GM06990 (cell line): Measurements from ENCODE around the gene REEP1.

Experiments used
- DNase-seq: peaks from one replicate; pipeline ENCODE4 v3.0.0-alpha.2; 2011; ENCODE audit not compliant: insufficient read length; ENCODE audit errors: extremely low read depth
- H3K27me3 ChIP-seq: replicated peaks from 2 replicates; pipeline ENCODE4 v1.6.0; 2011; ENCODE audit warnings: low read length; ENCODE audit not compliant: control insufficient read depth, insufficient read depth
- H3K36me3 ChIP-seq: 2 replicates; pipeline ENCODE4 v1.5.1; 2011; ENCODE audit warnings: low read length; ENCODE audit not compliant: control insufficient read depth, insufficient read depth
- H3K4me3 ChIP-seq: replicated peaks from 2 replicates; pipeline ENCODE4 v1.5.1; 2011; ENCODE audit warnings: low read depth, mild to moderate bottlenecking, control low read depth, low read length
- TF ChIP-seq, protein P1 (sequence below): IDR thresholded peaks from 2 replicates; pipeline ENCODE4 v1.5.1; 2011; ENCODE audit warnings: low read length, control low read depth, mild to moderate bottlenecking, inconsistent platforms; ENCODE audit not compliant: insufficient read depth, poor library complexity, severe bottlenecking

Gene REEP1

DNA sequence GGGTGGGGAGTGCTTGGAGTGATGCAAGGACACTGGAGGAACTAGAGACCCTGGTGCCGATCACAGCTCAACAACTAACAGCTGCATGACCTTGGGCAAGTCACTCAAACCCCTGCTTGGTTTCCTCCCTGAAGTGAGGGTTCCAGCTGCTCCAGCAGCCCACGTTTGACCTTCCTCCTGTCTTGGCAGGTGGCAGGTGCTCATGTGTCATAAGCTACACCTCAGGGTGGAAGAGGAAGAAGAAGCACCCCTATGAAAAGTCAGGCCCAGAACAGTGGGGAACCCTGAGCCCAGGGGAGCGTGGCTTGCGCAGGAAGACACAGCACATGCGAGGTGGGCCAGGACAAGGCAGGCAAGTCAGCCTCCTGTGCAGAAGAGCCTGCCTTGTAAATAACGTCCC, 95.8 kb downstream of the REEP1 start:
- TF ChIP-seq, protein P1, sequence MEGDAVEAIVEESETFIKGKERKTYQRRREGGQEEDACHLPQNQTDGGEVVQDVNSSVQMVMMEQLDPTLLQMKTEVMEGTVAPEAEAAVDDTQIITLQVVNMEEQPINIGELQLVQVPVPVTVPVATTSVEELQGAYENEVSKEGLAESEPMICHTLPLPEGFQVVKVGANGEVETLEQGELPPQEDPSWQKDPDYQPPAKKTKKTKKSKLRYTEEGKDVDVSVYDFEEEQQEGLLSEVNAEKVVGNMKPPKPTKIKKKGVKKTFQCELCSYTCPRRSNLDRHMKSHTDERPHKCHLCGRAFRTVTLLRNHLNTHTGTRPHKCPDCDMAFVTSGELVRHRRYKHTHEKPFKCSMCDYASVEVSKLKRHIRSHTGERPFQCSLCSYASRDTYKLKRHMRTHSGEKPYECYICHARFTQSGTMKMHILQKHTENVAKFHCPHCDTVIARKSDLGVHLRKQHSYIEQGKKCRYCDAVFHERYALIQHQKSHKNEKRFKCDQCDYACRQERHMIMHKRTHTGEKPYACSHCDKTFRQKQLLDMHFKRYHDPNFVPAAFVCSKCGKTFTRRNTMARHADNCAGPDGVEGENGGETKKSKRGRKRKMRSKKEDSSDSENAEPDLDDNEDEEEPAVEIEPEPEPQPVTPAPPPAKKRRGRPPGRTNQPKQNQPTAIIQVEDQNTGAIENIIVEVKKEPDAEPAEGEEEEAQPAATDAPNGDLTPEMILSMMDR, result no peak
- DNase-seq, result peak; percentile 46
- H3K4me3 ChIP-seq, result no peak overlapping the region
- no peaks in the 10 kb centered on the region for H3K36me3 ChIP-seq
- H3K27me3 ChIP-seq, result no peaks in the 10 kb centered on the region

DNA sequence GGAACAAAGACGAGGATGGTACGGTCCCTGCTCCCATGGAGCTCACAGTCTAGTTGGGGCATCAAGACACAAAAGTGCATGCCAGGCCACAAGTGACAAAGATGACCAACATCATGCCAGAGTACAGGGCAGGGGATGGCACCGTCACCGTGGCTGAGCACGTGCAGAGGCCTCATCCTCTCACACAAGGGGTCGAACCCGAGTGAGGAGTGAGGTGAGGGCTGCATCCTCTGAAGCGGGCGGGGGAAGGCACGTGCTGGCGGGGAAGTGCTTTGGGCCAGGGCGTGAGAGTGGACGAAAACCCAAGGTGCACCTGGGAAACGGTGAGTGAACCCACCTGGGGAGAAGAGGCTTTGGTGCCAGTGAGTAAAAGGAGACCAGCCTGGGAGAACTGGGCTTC, 97.2 kb downstream of the REEP1 start:
- Histone ChIP-seq H3K4me3 (no peak overlapping the region), H3K27me3 (no peaks in the 10 kb centered on the region), H3K36me3 (no peaks in the 10 kb centered on the region)
- TF ChIP-seq, protein P1, result no peak
- no peak for DNase-seq

DNA sequence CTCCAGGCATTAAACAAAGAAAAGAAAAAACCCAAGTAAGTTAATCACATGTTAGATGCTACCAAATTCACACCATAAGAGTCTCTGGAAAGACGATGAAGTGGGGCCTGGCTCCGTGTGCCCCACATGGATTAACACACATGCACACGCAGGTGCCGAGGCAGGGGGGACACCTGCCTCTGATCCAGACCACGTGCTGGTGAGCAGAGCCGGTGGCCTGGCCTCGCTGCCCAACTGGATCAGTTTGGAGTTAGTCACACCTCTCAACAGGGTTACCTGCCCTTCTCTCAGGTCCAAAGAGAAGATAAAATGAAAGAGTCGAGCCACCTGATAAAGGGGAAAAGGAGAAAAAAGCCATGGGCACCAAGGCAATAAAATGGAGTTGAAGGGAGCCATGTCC, 97.7 kb downstream of the REEP1 start:
- Histone ChIP-seq H3K36me3 (no peaks in the 10 kb centered on the region), H3K27me3 (no peaks in the 10 kb centered on the region), H3K4me3 (no peak overlapping the region)
- TF ChIP-seq, protein P1, result no peak
- no peak for DNase-seq

DNA sequence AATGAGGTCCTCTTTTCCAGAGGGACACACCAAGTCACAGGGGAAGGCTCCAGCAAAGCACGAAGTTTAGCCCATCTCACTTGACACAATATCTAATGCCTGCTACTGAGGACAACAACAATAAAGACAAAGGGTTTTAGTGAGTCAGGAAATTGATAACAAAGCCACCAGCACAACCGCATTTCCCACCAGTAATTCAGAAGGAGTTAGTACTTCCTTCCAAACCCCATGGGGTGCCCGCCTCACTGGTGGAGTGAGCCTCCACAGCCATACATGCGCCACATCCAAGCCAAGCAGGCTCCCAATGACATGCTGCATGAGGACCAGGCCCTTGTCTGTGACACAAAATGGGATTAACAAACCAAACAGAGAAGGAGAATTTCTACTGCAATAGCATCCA, 98.1 kb downstream of the REEP1 start:
- Histone ChIP-seq H3K36me3 (no peaks in the 10 kb centered on the region), H3K4me3 (no peak overlapping the region), H3K27me3 (no peaks in the 10 kb centered on the region)
- TF ChIP-seq, protein P1, result no peak
- no peak for DNase-seq

DNA sequence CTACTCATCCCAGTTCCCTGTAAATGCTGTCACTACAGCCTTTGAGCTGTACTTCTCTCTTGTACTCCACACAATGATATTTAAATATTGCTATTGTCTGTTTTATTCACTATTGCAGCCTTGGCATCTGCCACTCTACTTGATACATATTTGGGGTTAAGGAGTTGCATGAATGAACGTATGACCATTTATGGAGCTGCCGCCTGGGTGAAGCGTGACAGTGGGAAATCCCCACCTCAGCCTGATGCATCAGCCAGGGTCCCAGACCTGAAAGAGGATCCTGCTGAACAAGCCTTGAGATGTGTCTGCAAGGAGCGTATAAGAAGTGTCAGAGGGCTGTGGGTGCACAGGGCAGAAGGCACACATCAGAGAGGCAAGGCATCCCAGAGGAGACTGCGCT, 99.1 kb downstream of the REEP1 start:
- peak; percentile 73 for DNase-seq
- Histone ChIP-seq H3K4me3 (no peak overlapping the region), H3K36me3 (no peaks in the 10 kb centered on the region), H3K27me3 (no peaks in the 10 kb centered on the region)
- TF ChIP-seq, protein P1, result no peak

DNA sequence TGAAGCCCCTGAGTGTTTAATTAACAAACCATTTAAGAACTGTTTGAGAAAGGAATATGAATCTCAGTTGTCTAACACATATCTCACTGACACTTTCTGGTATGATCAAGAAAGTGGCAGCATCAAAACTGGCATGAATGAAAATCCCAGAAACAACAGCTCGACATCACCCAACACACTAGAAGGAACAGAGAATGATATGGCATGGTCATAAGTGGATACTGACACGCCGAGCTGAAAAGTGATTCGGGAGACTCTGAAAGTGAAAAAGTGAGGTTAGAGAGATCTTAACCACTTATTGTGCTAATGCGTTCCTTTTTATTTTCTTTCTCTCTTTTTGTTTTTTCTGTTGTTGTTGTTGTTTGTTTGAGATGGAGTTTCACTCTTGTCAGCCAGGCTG, 100.3 kb downstream of the REEP1 start:
- TF ChIP-seq, protein P1, result no peak
- Histone ChIP-seq H3K4me3 (no peak overlapping the region), H3K27me3 (no peaks in the 10 kb centered on the region), H3K36me3 (no peaks in the 10 kb centered on the region)
- DNase-seq, result no peak
